Measurements from ENCODE around the gene TIMP2.
"Not testable (repeated sequence)": the region's sequence is repeated elsewhere in the genome, so short reads cannot be mapped to it uniquely, and the experiment has no call there.

The TIMP2 gene

DNA sequence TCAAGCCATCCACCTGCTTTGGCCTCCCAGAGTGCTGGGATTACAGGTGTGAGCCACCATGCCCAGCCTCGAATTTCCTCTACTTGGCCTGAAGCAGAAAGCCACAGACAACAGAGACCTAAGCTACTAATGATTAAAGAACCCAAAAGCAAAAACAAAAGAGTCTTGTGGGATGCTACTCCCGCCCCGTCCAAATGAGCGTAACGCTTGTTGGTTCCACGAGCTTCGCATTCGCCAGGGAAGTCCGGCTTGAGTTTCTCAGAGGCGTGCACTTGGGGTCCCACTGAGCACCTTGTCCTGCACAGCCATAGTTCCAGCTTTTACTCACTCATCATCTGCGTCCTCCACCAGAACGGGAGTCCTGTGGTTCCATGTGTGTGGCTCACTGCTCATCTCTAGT is 38.2 kb downstream of the TIMP2 start:
- DNase-seq = no peak

DNA sequence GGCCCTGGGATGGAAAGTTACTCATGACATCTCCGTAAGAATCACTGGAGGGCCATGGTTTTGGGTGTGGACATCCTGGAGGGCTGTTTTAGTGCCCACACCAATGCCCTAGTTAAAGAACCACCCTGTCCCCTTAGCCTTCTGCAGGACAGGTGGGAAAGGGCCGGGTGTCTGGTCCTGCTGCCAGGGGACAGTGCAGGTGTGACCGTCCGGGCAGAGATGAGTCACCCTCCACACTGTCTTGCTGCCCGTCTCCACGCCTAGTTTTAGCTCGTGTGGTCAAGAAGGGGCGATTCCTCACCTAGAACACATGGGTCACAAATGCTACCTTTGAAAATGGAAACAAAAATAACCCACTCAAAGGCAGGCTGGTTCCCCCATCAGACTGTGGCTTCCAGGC is 39.2 kb downstream of the TIMP2 start:
- no peak for DNase-seq

DNA sequence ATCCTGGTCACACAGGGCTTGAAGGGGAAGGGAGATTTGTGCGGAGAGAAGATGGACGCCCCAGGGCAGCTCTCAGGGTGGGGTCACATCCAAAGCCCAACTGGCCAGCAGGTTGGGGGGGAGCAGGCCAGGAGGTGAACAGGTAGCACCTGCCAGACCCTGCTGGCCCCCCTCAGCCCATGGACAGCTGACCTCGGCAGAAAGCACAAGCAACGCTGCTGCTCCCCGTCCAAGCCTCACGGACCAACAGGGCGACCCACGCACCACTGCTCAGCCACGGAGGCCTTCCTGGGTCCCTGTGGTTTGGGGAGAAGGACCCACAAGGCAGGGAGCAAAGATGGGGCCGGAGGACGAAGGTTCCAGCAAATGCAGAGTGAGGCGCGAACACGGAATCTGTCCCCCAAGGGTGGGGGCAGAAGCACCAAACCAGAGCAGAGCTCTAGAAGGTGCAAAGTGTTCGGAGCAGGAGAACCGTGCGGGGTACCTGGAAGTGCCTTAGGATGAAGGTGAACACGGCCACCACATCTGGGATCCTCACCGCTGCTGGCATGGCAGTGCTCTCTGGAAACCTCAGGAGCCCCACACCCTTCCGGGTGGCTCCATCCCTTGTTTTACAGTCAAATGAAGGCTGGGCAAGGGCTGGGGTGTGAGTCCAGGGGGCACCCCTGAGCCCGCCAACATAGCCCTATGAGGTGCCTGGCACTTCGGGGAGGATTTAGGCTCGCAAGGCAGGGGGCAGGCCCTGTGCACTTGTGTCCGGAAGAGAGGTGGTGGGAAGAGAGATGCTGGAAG is 40.1 kb downstream of the TIMP2 start:
- DNase-seq = no peak

DNA sequence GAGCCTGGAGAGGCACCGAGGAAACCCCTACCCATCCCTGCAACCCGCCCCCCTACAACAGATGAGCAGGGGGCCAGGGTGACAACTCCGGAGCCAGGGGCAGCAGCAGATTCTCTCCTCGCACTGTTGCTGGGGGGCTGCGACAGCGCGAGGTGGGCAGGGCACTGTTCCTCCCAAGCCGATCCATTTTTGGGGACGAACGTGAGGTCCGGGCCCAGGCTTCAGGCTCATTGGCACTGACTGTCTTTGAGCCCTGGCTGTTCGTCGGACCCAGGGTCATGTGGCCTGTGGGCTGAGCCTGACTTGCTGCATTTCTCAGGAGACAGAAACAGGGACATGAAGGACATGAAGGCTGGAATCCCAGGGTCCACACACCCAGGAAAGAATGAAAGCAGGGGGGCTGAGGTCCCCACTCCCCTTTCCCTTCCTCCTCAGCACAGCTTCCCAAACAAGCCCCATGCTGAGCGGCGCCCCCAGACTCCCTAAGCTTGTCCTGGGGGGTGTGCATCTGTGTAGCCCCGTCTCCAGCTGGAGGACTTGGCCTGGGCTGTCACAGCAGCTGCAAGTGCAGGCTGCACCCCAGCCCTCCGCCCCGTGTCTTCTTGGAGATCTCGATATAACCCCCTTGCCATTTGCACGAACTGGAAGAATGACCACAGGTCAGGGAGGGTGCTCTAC is 40.9 kb downstream of the TIMP2 start:
- no peak for DNase-seq

DNA sequence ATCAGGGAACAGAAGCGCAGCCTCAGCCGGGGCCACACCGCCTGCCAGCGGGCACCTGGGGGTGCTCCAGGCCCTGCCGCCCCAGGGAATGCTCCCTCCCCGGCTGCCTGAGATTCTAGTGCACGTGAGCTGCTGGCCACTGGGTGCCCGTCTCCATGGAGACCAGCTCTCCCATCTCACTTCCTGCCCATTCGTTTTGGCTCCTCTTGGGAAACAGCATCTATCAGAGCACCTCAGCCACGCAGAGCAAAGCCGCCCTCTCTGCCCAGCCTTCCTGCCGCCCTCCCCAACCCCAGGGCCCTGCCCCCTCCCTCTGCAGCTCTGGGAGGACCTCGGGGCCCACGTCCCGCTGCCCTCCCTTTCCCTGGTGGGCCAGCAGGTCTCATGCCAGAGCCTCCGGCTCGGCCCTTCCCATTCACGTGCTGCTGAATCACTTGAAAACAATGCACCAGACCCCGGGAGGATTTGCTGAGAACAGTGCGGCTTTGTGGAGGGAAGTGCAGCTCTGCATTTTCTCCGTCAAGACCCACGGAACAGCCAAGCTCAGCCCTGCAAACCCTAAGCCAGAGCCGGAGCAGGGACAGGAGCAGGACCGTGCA is 41.6 kb downstream of the TIMP2 start:
- DNase-seq = no peak

DNA sequence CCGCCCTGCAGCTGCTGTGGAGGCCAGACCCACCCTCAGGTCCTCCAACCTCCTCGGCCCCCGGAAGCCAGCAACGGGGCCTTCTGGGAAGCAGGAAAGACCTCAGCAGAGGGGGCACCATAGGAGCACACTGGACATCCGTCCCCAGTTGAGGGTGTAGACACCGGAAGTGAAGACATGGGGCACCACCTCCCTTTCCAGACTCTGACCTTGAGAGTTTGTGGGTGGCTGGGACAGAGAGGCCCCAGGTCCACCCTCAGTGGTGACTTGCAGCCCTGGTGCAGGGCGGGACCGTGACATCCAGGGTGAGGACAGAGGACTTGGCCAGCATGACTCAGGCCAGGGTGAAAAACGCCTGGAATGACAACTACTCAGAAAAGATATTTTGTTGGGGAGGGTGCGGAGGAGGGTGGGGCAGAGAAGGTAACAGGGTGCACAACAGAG is 42.1 kb downstream of the TIMP2 start:
- no peak for DNase-seq

DNA sequence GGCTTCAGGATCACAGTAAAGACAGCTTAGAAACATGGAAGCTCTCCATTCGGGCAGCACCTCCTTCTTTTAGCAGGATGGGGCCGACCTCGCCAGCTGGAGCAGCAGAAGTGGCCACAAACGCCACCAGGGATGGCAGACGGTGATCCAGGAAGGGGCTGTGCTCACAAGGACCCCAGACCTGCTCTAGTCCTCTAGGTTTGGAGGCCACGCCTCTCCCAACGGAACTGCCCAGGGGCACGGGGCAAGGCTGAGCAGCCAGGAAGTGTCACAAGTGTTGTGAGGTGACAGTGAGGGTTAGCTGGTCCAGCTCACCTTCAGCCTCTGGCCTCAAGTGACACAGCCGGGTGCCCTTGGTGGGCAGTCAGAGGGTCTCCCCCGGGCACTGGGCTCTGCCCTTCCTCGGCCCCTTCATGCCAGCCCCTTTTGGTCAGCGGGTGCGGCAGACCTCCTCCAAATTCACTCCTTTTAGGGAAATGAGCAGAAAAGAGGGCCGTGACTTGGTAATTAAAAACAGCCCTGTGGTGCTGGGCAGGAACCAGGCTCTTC is 42.6 kb downstream of the TIMP2 start:
- DNase-seq = no peak

DNA sequence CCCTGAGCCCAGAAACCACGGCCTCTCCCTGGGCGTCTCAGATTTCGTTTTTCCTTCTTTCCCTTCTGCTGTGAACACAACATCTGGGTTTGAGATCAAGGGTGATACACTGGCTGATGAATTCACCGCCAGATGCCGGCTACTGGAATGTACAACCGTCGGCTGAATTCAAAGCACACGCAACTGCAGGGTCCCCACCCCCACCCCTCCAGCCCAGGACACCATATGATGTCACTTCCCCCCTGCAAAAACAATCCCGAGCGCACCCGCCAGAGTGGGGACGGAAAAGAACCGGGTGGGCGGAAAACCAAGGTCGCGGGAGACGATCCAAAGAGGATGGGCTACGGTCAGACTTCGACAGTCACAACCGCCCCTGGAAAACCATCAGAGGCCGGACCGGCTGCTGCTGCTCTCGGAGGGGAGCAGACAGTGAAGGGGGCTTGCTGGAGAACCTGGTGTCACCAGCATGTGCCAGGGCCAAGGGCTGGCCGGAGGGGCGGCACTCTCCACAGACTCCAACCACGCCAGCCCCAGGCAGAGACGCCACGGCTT is 45.5 kb downstream of the TIMP2 start:
- DNase-seq = no peak

DNA sequence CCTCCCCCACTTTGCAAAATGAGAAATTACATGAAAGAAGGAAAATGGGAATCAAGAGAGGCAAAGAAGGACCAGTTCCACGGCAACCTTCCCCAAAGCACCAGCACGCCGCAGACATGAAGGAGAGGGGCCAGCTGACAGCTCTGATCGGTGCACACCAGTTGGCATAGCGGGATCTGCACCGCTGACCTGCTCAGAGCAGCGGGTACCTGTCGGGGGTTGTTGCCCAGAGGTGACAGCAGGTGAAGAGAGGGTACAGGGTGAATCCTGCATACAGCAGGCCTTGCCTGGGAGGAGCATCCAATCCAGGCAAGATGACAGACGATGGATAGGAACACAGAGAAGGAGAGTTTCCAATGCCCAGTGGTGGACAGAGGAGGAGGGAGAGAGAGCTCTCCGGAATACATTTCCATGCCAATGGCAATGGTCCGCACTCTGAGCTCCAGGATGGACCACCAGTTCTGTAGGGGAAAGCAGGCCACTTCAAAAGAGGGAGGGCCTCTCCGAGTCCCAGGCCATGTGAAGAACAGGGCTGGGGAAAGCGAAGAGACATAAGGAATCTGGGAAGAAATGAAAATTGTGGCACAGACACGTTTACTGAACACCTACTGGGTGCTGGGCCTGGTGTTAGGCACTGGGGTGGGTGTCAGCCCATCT is 46.2 kb downstream of the TIMP2 start:
- DNase-seq = no peak

DNA sequence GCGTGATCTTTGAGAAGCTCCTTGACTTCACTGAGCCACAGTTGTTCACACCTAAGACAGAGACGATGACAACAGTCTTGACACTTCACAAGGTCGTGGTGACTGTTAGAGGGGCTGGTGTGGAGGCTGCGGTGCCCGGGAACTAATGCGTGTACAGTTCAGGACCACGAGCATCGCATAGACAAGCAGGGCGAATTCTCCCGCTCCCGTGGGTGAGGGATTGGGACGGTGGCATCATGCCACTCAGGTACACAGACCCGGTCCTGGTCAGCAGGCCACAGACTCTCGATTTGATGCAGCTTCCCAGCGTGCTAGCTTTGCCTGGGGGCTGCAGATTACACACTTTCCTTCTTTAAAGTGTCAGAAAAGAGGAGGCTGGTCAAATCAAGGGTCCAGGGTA is 46.9 kb downstream of the TIMP2 start:
- DNase-seq = no peak

DNA sequence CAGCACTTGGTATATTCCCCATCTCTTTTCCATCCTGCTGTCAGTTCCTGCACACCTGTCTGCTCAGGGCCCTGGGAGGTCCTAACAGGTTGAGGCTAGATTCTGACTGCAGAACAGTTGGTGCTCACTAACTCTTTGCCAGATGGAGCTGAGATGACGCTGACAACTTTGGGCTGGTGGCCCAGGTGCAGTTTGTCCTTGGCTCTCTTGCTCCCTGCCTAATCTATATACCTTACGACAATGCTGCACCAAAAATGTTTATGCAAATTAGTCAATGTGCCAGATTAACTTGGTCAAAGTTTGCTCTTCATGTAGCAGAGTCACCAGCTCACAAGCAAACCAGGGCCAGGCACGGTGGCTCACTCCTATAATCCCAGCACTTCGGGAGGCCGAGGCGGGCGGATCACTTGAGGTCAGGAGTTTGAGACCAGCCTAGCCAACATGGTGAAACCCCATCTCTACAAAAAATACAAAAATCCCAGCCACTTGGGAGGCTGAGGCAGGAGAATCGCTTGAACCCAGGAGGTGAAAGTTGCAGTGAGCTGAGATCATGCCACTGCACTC is 48.2 kb downstream of the TIMP2 start:
- DNase-seq = not testable (repeated sequence)

DNA sequence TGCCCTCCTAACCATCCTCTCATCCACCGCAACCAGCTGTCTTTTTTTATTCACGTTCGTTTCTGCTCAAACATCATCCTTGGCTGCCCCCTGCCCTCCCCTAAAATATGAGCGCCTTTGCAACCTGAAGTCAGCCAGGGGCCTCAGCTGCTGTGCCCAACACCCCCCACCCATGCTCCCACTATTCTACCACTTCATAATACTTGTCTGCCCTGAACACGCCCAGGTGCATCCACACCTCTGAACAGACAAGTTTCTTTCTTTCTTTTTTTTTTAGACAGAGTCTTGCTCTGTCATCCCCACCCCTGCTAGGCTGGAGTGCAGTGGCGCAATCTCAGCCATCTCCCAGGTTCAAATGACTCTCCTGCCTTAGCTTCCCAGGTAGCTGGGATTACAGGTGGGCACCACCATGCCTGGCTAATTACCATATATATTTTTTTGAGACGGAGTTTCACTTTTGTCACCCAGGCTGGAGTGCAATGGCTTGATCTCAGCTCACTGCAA is 49.0 kb downstream of the TIMP2 start:
- no peak for DNase-seq

DNA sequence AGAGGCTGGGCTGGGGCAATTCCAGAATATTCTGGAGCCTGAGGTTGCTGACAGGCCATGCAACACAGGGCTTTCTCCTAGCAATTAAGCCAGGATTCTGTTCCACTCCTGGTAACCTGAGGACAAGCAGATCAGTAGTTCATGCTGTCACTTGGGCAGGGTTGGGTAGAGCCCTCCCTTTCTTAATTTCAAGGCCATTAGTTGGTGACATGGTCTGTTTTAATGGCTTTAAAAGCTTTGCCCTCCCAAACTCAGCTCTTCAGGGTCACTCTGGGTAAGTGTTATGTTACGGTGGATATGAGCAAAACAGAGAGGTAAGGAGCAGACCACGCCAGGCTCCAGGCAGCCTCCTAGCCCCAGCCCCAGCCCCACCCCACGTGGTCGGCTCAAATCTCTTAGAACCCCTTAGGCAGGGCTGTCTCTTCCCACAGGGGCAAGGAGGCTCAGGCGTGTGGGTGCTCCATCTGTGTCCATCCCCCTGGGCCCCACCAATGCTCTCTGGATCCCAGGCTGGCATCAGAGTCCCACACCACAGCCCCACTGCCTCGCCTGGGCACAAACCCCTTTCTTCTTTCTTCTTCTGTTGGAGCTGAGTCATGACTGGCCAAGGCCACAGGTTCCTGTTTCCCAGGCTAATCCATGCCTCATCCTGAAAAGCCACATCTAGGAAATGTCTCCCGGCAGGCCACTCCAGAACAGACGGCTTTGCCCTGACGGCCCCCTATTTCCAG is 49.7 kb downstream of the TIMP2 start:
- DNase-seq = no peak

DNA sequence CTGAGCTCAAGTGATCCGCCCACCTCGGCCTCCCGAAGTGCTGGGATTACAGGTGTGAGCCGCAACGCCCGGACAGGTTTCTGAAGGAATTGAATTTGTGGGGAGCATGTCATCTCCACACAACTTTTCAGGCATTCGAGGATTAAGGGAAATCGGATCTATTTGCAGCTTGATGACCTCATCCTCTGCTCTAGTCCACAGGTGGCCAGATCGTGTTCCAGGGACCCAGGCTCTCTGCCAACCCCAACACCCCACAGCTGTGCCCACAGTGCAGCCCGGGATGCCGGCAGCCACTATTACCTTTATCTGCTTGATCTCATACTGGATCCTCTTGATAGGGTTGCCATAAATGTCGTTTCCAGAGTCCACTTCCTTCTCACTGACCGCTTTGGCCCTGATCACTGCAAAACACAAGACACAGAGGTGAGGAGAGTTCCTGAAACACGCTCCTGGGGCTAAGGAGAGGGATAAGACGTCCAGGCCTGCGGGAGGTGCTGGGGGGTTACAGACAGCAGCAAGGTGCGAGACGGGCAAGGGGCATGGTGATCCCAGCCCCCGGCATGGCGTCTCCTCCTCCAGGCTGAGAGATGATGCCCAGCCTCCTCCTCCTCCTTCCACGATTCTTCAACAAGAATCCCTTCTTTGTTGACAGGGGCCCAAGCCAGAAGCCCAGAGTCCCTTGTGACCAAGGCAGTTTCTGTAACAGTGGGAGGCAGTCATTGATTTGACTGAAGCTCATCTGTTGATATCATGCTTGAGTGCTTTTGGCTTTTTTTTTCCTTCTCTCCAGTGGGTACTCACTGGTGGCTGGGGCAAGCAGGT is 51.5 kb downstream of the TIMP2 start:
- DNase-seq = no peak

DNA sequence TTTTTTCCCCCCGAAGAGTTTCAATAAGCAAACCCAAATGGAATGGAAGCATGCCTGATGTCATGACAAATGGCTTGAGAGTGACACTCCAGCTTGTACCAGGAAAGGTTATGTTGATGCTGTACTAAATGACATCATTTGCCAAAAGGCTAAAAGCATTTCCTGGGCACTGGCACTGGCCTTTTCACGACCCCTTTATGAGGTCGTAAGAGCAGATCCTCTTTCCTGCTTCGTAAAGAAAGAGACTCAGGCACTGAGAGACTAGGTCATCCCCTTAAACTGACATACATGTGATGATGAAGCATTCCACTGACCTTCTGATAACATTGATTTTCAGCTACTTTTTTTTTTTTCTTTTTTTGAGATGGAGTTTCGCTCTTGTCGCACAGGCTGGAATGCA is 52.7 kb downstream of the TIMP2 start:
- DNase-seq = no peak

DNA sequence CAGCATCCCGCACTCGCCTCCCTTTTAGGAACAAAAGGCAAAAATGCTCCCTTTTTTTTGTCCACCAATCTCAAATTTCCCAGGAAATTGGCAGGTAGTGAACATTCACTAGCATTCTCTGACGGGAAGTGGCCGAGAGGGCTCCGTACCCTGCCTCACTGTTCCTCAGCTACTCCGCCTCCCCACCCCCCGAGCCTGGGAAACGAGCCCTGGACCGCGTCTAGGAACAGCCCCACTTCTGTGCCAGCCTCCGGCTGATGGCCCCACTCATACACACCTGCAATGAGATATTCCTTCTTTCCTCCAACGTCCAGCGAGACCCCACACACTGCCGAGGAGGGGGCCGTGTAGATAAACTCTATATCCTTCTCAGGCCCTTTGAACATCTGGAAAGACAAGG is 54.6 kb downstream of the TIMP2 start:
- no peak for DNase-seq

DNA sequence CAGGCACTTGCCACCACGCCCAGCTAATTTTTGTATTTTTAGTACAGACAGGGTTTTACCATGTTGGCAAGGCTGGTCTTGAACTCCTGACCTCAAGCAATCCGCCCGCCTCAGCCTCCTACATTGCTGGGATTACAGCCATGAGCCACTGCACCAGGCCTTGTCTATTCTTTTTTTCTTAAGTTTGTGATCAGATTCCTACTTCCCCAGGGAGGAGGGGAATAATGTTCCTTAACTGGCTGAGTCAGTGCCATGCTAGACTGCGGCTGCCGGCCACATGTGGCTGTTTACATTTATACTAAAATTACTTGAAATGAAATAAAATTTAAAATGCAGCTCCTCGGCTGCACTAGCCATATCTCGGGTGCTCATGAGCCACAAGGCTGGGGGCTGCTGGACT is 56.8 kb downstream of the TIMP2 start:
- no peak for DNase-seq

DNA sequence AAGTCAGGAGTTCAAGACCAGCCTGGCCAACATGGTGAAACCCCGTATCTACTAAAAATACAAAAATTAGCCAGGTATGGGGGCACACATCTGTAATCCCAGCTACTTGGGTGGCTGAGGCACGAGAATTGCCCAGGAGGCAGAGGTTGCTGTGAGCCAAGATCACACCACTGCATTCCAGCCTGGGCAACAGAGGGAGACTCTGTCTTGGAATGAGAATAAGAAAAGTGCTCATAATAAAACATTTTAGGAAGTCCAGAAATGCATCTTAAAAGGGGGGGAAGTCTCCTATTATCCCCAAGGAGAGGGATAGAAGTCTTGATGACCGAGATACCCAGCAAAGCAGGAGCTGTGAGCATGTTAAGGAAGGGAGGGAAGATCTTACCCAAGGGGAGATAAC is 58.1 kb downstream of the TIMP2 start:
- DNase-seq = not testable (repeated sequence)

DNA sequence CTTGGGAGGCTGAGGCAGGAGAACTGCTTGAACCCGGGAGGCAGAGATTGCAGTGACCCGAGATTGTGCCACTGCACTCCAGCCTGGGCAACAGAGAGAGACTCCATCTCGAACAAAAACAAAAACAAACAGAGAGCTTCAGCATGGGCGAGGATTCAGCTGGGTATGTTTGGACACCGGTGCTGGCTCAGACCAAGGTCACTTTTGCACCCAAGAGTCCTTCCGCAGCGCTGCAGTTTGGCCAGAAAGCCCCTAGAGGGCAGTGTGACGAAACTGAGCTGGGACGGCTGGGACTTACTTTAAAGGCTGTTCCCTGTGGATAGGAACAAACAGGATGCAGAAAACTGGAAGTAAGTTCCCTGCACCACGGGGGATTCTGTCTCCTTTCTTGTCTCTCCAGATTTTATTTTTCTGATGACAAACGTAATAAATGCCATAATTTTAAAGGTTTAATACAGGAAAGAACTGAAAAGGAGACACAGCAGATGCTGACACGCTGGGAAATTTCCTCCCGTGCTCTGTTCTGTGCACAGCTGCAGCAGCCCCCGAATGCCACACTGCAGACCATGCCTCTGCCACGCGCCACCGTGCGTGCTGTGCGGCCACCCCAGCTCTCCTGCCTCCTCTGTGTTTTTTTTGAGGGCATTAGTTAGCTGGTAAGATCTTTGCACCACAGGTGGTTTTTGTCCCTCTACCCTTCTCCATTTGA is 59.4 kb downstream of the TIMP2 start:
- DNase-seq = peak; percentile 26 to 67

DNA sequence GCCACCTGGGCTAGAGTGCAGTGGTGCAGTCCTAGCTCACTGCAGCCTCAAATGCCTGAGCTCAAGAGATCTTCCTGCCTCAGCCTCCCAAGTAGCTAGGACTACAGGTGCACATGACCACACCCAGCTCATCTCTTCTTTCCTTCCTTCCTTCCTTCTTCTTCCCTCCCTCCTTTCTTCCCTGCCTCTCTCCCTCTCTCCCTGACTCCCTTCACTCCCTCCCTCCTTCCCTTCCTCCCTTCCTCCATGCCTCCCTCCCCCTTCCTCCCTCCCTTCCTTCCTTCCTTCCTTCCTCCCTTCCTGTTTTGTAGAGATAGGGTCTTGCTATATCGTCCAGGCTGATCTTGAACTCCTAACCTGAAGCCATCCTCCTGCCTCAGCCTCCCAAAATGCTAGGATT is 61.1 kb downstream of the TIMP2 start:
- no peak for DNase-seq
